ENCODE measurements around the gene DNAH2.

DNAH2 gene

GRCh38 chr17:7852262-7852670 lies 134.7 kb downstream of the DNAH2 start:
- no peak for DNase-seq (ENCODE audit: low read depth, low spot score)
- no peak for TF ChIP-seq CTCF (IDR thresholded peaks at IDR 0.05; ENCODE audit: insufficient read depth, low read length, missing control alignments)
- POLR2A ChIA-PET = no interaction called here
- H3K4me3 ChIP-seq (ENCODE audit: low read depth, low read length) = no peak overlapping the region
- CTCF ChIA-PET = interaction anchor here (1.6 to 3.3 kb wide), 2 partner anchors 19 to 27 kb away, joined by 7 to 40 read pairs; partner anchors contain the start of gene KDM6B

- ChIA-PET POLR2A (interaction anchor here (0.6 kb wide), 1 partner anchor 137 kb away, joined by 4 read pairs; no protein-coding TSS in a partner anchor), CTCF (interaction anchor here (0.9 to 1.2 kb wide), 8 partner anchors 8 to 209 kb away, joined by 3 to 5 read pairs (median 4); no protein-coding TSS in a partner anchor)
- no peak for TF ChIP-seq CTCF (IDR thresholded peaks at IDR 0.05; ENCODE audit: insufficient read depth, low read length, missing control alignments)
- no peak overlapping the region for H3K4me3 ChIP-seq (ENCODE audit: low read depth, low read length)
- DNase-seq (ENCODE audit: low read depth, low spot score) = no peak
These were observed 135.6 kb downstream of the DNAH2 start for GRCh38 chr17:7852919-7853690.

- ChIA-PET CTCF (interaction anchor here (0.9 to 1.2 kb wide), 8 partner anchors 9 to 208 kb away, joined by 3 to 5 read pairs (median 4); no protein-coding TSS in a partner anchor), POLR2A (interaction anchor here (0.6 kb wide), 1 partner anchor 137 kb away, joined by 4 read pairs; no protein-coding TSS in a partner anchor)
- no peak for DNase-seq (ENCODE audit: low read depth, low spot score)
- H3K4me3 ChIP-seq (ENCODE audit: low read depth, low read length) = no peak overlapping the region
- no peak for TF ChIP-seq CTCF (IDR thresholded peaks at IDR 0.05; ENCODE audit: insufficient read depth, low read length, missing control alignments)
These were observed 136.1 kb downstream of the DNAH2 start for GRCh38 chr17:7853691-7854038.

GRCh38 chr17:7854078-7854777 lies 136.7 kb downstream of the DNAH2 start:
- TF ChIP-seq CTCF (IDR thresholded peaks at IDR 0.05; ENCODE audit: insufficient read depth, low read length, missing control alignments) = no peak
- POLR2A ChIA-PET = no interaction called here
- no peak for DNase-seq (ENCODE audit: low read depth, low spot score)
- CTCF ChIA-PET = interaction anchor here (0.9 to 1.0 kb wide), 7 partner anchors 9 to 208 kb away, joined by 3 to 5 read pairs (median 4); no protein-coding TSS in a partner anchor
- H3K4me3 ChIP-seq (ENCODE audit: low read depth, low read length) = no peak overlapping the region

GRCh38 chr17:7854851-7855659 lies 137.5 kb downstream of the DNAH2 start, which contains the start of gene TMEM88:
TSS of gene TMEM88 (plus strand) at chr17:7855066. CDS start at chr17:7855075, 9 bp downstream.
- CTCF ChIA-PET = interaction anchor here (2.9 to 3.0 kb wide), 2 partner anchors 17 to 35 kb away, joined by 16 to 17 read pairs; no protein-coding TSS in a partner anchor
- H3K4me3 ChIP-seq (ENCODE audit: low read depth, low read length) = peak within 1 kb of the TSS; percentile 76
- DNase-seq (ENCODE audit: low read depth, low spot score) = no peak
- POLR2A ChIA-PET = interaction anchor here (2.3 to 2.6 kb wide), 2 partner anchors 11 to 19 kb away, joined by 23 to 48 read pairs; no protein-coding TSS in a partner anchor
- TF ChIP-seq CTCF (IDR thresholded peaks at IDR 0.05; ENCODE audit: insufficient read depth, low read length, missing control alignments) = no peak
